NCI-H2081 treated with DMSO at 0.1 percent for 48 hours (cell line): ENCODE measurements around the gene FSHB.
"Not testable (repeated sequence)": the region's sequence is repeated elsewhere in the genome, so short reads cannot be mapped to it uniquely, and the experiment has no call there.

Experiments used
- DNase-seq: peaks from one replicate; lab custom pipeline; 2025; lab: John Stamatoyannopoulos, UW

Gene FSHB

DNA sequence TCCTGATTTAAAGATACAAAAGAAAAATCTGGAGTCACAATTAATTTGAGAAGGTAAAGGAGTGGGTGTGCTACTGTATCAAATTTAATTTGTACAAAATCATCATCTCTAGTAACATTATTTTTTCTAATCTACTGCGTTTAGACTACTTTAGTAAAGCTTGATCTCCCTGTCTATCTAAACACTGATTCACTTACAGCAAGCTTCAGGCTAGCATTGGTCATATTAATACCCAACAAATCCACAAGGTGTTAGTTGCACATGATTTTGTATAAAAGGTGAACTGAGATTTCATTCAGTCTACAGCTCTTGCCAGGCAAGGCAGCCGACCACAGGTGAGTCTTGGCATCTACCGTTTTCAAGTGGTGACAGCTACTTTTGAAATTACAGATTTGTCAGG, at the start of gene FSHB:
TSS of gene FSHB (plus strand) at position 301 of the 400 bp plus-strand sequence. CDS start 889 bp downstream, outside the sequence.
- no peak for DNase-seq

GRCh38 chr11:30186748-30187147, 44.1 kb upstream of the FSHB start:
- no peak for DNase-seq

GRCh38 chr11:30192620-30193019, 38.2 kb upstream of the FSHB start:
- DNase-seq = no peak

DNA sequence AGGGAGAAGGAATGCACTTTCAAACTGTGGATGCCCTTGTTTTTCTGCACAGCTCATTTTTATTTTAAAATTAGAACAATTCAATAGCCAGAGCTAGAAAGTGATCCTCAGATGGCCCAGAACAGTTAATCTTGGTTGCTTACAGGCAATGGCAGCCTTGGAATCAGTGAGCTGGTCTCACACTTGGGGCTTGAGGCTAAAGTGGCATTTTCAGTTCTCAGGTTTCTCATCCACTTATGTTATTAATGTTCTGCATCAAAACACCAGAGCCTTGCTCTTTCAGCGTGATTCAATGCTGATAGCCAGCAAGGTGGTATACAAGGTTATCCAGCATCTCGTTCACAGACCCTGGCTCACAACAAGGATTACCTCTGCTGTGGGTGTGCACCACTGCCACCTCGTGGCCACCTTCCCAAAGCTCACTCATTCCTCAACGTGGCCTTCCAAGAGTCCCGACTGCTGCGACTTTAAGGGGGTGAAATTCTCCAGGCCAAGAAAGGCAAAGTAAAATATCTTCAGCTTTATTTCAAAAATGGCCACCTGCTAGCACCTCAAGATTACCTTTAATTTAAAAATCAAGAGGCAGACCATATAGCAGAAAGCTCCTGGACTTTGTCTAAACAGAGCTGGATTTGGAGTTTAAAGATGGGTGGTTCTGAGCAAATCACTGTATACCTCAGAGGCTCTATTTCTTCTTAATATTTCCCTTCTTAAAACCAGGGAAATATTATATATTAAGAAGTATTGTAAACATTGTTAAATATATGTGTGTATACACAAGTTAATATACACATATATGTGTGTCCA, 34.2 kb upstream of the FSHB start:
- no peak for DNase-seq

GRCh38 chr11:30197869-30198268, 32.9 kb upstream of the FSHB start:
- DNase-seq = no peak

GRCh38 chr11:30202989-30203388, 27.8 kb upstream of the FSHB start:
- DNase-seq = not testable (repeated sequence)

GRCh38 chr11:30203850-30204249, 27.0 kb upstream of the FSHB start:
- no peak for DNase-seq

GRCh38 chr11:30206249-30206996, 24.4 kb upstream of the FSHB start:
- no peak for DNase-seq

- no peak for DNase-seq
These were observed 20.5 kb upstream of the FSHB start for GRCh38 chr11:30210357-30210756.

DNA sequence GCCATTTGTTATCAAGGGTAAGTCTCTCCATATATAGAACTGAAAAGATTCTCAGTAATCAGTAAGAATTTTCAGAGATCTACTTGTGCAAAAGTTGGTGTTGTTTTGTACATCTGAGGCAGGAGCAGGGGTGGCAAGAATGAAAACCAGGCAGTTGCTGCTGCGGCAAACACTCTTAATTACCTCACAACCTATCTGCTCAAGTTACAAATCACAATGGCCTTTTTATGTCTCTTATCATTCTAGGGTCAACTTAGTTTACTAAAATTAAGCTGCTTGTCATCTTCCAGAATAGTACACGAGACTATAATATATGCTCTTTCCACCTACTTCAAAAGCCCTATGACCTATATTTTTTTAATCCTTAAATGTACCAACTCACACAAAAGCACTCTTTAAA, 14.3 kb upstream of the FSHB start:
- DNase-seq = no peak

- no peak for DNase-seq
These were observed 12.5 kb upstream of the FSHB start for GRCh38 chr11:30218278-30218677.

- no peak for DNase-seq
These were observed 5.2 kb upstream of the FSHB start for GRCh38 chr11:30225642-30226041.

GRCh38 chr11:30228323-30228884, 2.4 kb upstream of the FSHB start:
- no peak for DNase-seq

DNA sequence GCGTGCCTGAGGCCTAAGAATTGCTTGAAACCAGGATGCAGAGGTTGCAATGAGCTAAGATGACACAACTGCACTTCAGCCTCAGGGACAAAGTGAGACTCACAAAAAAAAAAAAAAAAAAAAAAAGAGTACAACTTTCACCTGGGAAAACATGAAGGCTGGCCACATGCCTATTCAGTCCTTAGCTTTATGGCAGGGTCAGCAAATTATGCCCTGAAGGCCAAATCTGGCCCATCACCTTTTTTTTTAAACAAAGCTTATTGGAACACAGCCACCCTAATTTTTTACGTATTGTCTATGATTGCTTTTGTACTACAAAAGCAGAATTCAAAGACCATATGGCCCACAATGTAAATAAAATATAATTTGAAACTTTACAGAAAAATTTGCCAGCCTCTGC, 8.2 kb downstream of the FSHB start:
- DNase-seq = no peak

DNA sequence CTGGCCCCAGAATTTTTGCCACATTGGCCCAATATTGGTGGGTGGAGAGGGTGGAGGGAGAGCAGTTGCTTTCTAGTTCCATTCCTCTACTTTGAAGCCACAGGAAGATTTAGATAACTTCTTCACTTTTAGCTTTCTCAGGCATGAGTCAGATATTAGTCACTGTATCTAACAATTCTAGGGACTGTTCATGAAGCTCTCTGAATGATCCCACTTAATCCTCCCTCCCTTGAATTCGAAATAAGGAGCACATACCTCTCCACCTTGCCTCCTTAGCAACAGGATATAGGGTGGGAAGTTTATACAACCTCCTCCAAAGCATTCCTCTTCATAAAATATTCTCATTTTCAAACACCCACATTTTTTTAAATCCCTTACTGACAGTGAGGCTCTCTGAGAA, 13.5 kb downstream of the FSHB start:
- DNase-seq = no peak

GRCh38 chr11:30245621-30246020, 14.8 kb downstream of the FSHB start:
- DNase-seq = no peak

DNA sequence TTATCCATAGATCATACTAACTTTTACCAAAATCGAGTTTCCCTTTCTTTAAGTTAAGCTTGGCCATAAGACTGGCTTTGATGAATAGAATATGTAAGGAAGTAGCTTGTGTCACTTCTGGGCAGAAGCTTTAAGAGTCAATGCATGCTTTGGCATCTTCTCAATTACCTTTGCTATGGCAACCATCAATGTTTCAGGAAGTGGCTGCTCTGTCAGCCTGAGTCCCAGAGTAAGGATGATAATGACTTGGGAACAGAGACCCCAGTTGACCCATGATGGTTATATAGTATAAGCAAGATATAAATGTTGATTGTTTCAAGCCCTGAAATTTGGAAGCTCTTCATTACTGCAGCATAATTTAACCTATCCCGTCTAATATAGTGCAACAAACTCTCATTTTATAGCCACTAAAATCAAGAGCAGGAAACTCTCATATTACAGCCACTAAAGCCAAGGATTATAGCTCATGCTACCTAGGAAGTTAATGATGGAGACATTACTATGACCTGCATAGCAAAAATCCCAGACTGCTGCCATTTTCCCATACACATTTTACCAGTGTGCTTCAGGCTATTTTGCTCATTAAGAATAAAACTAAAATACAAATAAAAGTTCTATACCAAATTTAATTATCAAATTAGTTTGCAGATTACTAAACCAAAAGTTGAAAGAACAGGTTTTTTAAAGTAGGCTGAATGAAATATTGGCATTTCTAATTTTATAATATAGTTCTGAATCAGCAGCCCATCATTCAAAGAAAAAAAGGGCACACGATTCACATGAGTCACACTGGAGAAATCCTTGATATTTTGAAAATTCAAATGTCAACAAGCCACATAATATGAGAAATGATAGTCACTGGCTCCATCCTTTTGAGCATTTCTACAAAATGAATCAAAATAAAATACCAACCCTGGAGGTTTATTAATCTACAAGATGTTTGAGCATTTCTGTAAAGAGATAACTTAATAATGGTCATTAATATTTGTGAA, 23.8 kb downstream of the FSHB start:
- DNase-seq = no peak

- DNase-seq = no peak
These were observed 24.8 kb downstream of the FSHB start for GRCh38 chr11:30255637-30256036.

GRCh38 chr11:30257058-30257457, 26.2 kb downstream of the FSHB start:
- no peak for DNase-seq

DNA sequence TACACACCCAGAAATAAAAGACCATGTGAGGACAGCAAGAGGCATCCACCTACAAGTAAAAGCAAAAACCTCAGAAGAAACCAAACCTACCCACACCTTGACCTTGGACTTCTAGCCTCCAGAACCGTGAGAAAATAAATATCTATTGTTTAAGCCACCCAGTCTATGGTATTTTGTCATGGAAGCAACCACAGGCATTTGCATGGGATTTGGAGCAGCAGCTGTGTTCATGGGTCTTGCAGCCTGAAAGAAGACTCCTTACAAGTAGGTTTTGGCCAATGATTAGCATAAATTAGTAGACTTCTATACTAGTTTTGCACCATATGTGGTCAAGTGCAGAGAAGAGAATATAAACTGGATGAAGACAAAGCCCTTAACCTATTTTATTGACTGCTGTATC, 27.9 kb downstream of the FSHB start:
- no peak for DNase-seq

GRCh38 chr11:30260813-30261212, 30.0 kb downstream of the FSHB start:
- no peak for DNase-seq

- no peak for DNase-seq
These were observed 31.0 kb downstream of the FSHB start for GRCh38 chr11:30261821-30262220.
